Stimulated activated CD8-positive, alpha-beta memory T cell treated with anti-CD3 and anti-CD28 coated beads, Interleukin-7, amount 100 ng/mL, for 48 hours (primary cell): Measurements from ENCODE around the gene MAML1.

Source experiments
- DNase-seq, 2 donors: peaks; one replicate each; pipeline ENCODE4 v3.0.0-alpha.2; 2020; ENCODE audit warnings: low read depth in 1 of 2; ENCODE audit errors: extremely low read depth in 1 of 2

The MAML1 gene

DNA sequence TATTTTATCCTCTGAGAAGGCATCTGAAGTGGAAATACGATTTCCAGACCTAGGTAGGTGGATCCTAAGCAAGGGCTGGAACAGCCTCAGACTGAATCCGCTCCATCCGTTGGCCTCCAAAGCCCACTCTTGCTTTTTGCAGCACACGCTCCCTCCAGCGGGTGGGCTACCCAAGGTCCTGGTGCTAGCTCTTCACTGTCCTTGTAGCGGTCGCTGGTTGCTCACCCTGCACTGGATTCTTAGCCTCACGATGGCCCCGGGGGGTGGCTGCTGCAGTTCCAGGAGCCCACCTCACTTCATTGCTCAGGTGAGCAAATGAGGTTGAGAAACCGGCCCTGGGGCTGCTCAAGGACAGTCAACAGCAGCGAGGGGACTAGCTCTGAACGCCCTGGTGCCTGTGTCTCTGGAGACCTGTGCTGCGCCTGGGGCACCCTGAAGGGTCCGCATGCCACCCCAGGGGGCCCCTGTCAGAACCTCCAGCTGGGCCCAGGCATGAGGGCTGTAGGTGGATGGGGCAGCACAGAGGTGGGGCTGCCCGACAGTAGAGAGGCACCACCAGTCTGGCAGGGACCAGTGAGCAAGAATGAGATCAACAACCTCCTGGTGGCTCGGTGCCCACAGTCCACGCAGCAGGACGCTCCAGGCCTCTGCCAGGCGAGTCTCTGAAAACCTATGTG, 69.7 kb downstream of the MAML1 start:
- DNase-seq: no peak

DNA sequence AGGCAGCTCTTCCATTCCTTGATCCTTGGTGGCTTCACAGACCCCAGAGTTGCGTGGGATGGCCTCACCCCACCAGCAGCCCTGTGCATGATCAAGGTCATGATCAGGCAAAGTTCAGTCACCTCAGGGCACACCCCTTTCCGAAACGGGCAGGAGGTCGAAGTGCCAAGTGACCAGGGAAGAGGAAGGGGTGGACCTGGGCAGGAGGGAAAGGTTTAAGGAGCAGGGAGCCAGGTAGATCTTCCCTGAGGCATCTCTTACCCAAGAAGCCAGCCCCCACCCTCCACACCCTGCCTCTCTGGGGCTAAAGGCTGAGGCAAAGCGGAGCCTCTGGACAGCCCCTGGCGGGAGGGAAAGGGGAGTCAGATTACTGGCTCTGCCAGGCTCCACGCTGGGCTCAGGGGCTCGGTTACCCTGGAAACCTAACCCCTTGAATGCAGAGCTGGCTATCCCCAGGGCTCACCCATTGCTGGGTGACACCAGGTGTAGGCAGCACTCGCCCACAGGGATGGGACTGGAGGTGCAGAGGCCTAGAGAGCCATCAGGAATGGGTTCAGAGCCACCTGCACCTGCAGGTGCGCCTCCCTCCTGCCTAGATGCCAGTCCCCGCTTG, 70.4 kb downstream of the MAML1 start:
- DNase-seq: no peak

GRCh38 chr5:179803651-179804554, 71.3 kb downstream of the MAML1 start:
- peak; percentile 41 to 69 for DNase-seq

GRCh38 chr5:179804555-179804947, 71.9 kb downstream of the MAML1 start:
- DNase-seq: no peak

DNA sequence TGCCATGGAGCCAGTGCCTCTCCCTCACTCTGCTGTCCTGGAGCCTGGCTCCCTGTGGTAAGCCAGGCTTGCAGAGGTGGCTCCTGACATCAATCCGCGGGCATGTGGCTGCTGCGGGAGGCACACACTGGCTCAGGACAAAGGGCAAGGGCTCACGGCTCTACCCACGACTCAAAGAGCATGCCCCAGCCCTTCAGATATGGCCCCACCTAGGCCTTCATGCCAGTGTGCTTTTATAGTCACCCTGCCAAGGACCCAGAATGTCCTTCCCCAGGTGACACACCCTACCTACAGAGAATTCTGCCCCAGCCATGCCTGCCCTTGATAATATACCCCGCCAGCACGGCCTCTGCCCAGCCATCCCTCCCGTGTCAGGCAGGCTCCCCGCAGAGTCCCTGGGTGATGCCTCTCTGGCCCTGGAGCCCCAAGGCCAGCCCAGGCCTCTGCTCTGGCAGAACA, 72.5 kb downstream of the MAML1 start:
- no peak for DNase-seq

DNA sequence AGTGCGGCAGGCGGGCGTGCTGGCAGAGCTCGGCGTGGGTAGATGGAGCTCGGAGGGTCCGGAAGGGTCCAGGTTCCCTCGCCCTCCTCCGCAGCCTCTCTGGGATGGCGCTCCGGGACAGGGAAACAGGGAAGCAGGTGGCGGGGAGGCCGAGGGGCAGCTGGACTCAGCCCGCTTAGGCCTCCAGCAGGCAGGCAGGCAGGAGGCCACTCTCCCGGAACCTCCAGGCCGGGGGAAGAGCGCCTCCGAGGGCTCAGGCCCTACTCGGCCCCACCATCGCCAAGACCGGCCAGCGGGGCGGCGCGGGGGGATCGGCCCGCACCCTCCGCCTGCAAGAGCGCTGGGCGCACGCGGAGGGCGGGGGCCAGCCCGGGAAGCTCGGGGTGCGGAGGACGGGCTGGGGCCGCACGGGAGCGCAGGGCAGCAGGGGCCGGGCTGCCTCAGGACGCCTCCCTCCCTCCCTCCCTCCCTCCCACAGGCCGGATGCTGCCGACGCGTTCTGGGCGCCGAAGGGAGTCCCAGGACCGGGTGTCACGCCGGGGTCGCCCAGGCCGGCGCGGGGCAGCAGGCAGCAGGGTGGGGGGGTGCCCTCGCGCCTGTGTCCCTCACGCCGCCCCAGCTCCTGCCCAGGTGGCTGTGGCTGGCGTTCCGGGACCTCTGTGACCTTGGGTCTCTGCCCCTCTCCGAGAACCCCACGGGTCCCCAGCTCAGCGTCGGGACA, 73.1 kb downstream of the MAML1 start:
- DNase-seq: no peak

- no peak for DNase-seq
These were observed 73.8 kb downstream of the MAML1 start, which contains the start of gene MGAT4B for GRCh38 chr5:179806250-179807048. Gene MGAT4B, minus strand, starts transcription at chr5:179806866. Its CDS starts 283 bp downstream, at chr5:179806583.

DNA sequence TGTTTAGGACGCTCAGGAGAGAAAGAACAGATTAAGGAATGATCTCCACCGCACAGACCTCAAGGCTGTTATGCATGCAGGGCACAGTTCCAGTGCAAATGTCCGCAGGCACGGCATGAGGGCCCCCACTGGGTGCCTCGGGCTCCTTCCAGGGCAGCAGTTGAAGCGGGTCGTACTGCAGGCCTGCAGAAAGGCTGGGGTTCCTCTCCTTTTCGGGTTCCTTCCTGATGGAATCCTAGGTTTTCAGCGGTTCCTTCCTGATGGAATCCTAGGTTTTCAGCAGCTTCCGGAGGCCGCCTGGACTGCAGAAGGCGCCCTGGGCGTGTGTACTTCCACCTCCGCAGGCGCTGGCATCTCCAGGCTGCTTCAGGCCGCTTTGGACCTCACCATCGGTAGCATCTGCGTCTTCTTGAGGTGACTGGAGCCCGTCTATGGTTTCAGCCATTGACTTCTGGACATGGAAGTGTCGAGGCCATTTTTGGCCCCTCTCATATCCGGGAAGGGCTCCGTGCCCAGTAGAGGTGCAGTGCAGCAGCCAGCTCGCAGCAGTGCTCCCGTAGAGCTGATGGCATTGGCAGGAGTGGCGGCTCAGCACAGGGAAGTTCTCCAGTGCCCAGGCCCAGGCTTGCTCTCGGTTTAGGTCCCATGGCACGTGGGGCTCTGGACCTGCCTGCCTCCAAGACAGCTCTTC, 79.7 kb downstream of the MAML1 start:
- DNase-seq: no peak

DNA sequence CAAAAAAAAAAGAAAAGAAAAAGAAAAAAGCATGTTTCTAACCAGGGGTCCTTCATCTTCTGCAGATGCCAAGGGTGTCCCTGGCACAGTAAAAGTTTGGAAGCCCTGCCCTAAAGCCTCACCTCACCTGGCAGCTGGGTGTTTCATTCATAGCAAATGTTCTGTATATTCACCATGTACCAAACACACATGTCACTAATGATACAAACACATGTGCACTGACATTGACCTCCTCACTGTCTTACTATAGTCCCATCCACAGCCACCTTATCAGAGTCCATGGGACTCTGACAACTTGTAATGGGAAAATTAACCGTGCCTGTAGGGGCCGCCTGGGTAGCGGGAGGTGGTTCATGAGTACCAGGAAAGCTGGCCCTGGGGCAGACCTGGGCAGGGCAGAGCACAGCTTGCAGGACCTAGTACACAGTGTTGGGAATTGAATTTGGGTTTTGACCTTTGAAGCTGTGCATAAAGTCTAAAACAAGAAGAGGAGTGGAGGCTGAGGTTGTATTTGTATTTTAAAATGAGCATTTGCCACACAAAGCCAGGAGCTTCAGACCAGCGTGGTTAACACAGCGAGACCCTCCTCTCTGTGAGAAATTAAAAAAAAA, 80.5 kb downstream of the MAML1 start:
- no peak for DNase-seq

GRCh38 chr5:179814090-179814489, 81.5 kb downstream of the MAML1 start:
- DNase-seq: no peak

DNA sequence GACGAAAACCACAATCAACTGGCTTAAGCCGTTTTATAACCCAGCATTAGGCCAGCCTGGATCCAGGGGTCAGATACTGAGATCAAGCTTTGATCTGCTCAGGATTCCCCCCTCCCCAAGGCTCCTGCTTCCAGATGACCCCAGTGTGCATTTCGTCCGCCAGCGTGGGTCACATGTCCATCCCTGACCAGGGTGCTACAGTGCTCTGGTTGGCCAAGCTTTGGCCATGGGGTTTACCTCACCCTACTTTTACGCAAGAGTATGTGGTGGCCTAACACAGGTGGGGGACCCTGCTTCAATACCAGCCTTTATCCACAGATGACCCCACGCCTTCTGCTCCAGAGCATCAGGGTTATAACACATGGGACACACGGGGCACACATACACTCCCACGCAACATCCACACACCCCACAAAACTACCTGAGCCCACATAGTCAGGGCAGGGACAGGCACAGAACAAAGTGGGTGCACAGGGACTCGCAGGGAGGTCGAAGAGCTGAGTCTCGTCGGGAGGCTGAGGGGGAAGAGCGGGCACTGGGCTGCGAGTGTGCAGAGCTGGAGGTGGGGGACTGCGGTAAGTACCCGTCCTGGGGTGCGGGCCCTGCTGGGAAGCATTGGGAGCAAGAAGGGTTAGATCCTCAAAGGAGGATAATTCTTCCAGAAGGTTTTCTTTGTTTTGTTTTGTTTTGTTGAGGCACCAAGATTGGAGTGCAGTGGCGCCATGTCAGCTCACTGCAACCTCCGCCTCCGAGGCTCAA, 83.0 kb downstream of the MAML1 start:
- DNase-seq: no peak

DNA sequence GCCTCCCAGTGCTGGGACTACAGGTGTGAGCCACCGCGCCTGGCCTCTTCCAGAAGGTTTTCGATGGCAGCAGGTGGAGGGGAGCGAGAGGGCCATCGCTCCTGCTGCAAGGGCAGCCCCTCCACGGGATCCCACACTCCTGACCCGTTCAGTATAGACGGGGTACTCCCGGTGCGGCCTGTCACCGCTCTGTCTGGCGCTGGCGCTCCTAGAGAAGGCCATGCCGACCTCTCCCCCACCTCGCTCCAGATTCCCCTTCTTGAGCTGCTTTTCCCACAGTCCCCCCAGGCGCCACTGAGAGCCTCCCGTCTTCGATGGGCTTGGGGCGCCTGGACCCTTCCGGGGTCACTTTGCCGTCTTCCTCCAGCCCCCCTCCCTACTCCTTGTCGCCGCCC, 83.8 kb downstream of the MAML1 start:
- no peak for DNase-seq

GRCh38 chr5:179816796-179817469, 84.3 kb downstream of the MAML1 start:
- no peak for DNase-seq

- DNase-seq: no peak
These were observed 84.8 kb downstream of the MAML1 start for GRCh38 chr5:179817470-179817840.

- no peak for DNase-seq
These were observed 85.5 kb downstream of the MAML1 start for GRCh38 chr5:179817890-179818745.

DNA sequence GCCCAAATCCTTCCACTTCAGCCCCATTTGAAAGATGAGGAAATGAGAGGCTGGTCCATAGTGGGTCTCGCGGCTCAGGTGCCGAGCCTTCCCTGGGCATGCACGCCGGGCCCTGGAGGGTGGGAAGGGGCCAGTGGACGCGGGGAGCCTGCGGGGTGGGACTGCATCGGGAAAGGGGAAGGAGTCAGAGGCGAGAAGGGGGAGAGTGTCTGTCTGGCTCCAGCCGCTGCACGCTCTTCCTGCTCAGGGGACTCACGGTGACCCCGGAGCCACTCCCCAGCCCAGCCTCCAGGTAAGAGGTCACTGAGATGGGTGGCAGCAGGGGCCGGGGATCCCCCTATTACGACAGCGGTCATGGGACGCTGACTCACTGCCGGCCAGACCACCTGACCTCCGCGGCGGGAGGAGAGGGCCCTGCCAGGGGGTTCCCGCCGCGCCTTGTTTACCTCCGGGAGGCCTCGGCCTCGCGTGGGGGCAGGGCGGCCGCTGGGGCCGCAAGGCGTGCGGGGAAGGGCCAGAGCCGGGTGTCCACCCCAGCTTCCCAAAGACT, 86.2 kb downstream of the MAML1 start:
- peak; percentile 81 to 86 for DNase-seq
